Nephron (organoid): ENCODE measurements around the gene USP3.
A peak's percentile ranks its signal among the peaks of the same experiment; 100 is the strongest.

Experiments used
- H3K27ac Mint-ChIP-seq, 3 experiments: 2 replicates each; pipeline ENCODE4 v1.8.0; 2020; ENCODE audit warnings: mixed read lengths in 3 of 3, mild to moderate bottlenecking in 2 of 3, moderate library complexity in 1 of 3
- H3K27me3 Mint-ChIP-seq: 2 replicates; pipeline ENCODE4 v1.8.0; 2021; ENCODE audit warnings: low read depth, mild to moderate bottlenecking, moderate library complexity, mixed read lengths
- H3K36me3 Mint-ChIP-seq: 2 replicates; pipeline ENCODE4 v1.8.0; 2020; ENCODE audit warnings: low read depth, mixed read lengths
- H3K4me1 Mint-ChIP-seq: 2 replicates; pipeline ENCODE4 v1.8.0; 2020; ENCODE audit warnings: mixed read lengths
- H3K4me3 Mint-ChIP-seq, 3 experiments: 2 replicates each; pipeline ENCODE4 v1.8.0; 2020; ENCODE audit warnings: mild to moderate bottlenecking in 3 of 3, mixed read lengths in 3 of 3, moderate library complexity in 2 of 3
- H3K9me3 Mint-ChIP-seq: 2 replicates; pipeline ENCODE4 v1.8.0; 2020; ENCODE audit warnings: mixed read lengths
- TF ChIP-seq, protein P1 (sequence below), 3 experiments: fragments of 200-600 bp; sonication (generic); IDR thresholded peaks; one replicate each; pipeline ENCODE4 v1.5.0; 2021; ENCODE audit warnings: antibody characterized with exemption in 3 of 3; ENCODE audit not compliant: unreplicated experiment in 3 of 3

The USP3 gene

DNA sequence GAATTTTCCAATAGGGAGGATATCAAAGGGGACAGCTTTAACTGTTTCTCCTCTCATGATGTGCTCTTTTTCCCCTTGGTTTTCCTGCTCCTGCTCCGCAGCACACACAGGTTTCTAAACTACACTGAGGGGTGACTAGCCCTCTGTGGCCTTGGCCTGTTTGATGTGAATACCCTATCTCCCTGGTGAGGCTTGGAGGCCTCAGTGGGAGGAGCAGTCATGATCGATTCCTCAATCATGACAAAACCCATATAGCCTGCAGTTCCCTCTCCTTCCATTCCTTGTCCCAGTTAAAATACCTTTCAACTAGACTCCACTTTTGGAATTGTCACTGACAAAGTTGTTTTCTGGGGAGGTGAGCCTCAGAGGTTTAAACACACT lies 24.0 kb upstream of the USP3 start:
- no peak overlapping the region for H3K4me3 Mint-ChIP-seq
- peaks cover 21% of the 10 kb centered on the region for H3K4me1 Mint-ChIP-seq
- H3K27ac Mint-ChIP-seq: peak overlapping the region; percentile 59 to 84 (median 68)
- H3K9me3 Mint-ChIP-seq: peaks cover 3% of the 10 kb centered on the region
- H3K27me3 Mint-ChIP-seq: peaks cover 4% of the 10 kb centered on the region
- TF ChIP-seq, protein P1, sequence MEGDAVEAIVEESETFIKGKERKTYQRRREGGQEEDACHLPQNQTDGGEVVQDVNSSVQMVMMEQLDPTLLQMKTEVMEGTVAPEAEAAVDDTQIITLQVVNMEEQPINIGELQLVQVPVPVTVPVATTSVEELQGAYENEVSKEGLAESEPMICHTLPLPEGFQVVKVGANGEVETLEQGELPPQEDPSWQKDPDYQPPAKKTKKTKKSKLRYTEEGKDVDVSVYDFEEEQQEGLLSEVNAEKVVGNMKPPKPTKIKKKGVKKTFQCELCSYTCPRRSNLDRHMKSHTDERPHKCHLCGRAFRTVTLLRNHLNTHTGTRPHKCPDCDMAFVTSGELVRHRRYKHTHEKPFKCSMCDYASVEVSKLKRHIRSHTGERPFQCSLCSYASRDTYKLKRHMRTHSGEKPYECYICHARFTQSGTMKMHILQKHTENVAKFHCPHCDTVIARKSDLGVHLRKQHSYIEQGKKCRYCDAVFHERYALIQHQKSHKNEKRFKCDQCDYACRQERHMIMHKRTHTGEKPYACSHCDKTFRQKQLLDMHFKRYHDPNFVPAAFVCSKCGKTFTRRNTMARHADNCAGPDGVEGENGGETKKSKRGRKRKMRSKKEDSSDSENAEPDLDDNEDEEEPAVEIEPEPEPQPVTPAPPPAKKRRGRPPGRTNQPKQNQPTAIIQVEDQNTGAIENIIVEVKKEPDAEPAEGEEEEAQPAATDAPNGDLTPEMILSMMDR (IDR thresholded peaks at IDR 0.05; ENCODE audit: unreplicated experiment in 3 of 3): no peak
- H3K36me3 Mint-ChIP-seq: no peaks in the 10 kb centered on the region

DNA sequence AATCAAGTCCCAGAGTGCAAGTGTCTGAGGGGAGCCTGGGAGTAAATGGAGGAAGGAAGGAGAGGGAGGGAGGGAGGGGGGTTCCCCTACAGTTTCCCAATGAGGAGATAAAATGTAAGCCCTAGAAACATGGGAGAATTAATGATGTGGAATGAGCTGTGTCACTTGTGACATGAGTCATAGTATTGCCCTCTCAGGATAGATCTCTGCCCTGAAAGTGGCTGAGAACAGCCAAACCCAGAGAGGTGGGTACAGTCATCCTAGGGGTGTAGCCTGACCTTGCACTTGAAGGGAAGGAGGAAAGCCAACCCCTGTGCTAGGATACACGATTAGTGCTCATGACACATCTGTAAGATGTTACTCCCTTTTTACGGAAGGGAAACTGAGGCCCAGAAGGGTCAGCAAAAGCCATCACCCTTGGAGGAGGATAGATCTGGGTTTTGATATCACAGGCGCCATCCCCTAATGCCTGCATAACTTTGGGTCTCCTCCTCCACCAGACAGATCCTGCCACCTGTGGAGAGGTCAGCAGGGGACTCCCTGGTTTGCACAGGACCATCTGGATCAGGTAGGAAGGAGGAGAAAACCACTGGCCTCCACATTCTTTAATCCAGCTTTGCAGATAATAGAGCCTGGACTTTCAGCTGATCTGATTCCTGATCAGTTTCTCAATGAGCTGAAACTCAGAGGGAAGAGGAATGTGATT lies 23.1 kb upstream of the USP3 start:
- Mint-ChIP-seq H3K4me3 (no peak overlapping the region), H3K4me1 (peaks cover 15% of the 10 kb centered on the region), H3K9me3 (peaks cover 1% of the 10 kb centered on the region), H3K27ac (peak overlapping the region in 1 of 3 experiments; percentile 84), H3K36me3 (no peaks in the 10 kb centered on the region), H3K27me3 (peaks cover 4% of the 10 kb centered on the region)
- TF ChIP-seq, protein P1 (IDR thresholded peaks at IDR 0.05; ENCODE audit: unreplicated experiment in 3 of 3): no peak

DNA sequence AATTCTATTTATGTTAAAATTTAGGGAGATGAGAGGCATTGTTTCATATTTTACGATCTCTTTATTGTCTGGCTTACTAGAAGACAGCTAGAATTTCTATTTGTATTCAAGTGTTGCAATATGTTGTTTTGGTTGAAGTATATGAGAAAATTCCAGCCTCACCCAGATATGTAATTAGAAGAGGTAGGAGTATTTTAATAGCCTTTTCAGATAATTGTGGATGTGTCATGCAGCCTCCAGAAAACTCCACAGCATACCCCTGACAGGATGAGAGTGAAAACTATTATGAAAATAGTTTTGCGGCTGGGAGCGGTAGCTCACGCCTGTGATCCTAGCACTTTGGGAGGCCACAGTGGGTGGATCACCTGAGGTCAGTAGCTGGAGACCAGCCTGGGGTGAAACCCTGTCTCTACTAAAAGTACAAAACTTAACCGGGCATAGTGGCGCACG lies 21.5 kb upstream of the USP3 start:
- Mint-ChIP-seq H3K9me3 (no peaks in the 10 kb centered on the region), H3K4me3 (no peak overlapping the region), H3K4me1 (peaks cover 13% of the 10 kb centered on the region), H3K27ac (peak overlapping the region; percentile 22 to 45 (median 28)), H3K27me3 (peaks cover 7% of the 10 kb centered on the region), H3K36me3 (no peaks in the 10 kb centered on the region)
- TF ChIP-seq, protein P1 (IDR thresholded peaks at IDR 0.05; ENCODE audit: unreplicated experiment in 3 of 3): no peak

DNA sequence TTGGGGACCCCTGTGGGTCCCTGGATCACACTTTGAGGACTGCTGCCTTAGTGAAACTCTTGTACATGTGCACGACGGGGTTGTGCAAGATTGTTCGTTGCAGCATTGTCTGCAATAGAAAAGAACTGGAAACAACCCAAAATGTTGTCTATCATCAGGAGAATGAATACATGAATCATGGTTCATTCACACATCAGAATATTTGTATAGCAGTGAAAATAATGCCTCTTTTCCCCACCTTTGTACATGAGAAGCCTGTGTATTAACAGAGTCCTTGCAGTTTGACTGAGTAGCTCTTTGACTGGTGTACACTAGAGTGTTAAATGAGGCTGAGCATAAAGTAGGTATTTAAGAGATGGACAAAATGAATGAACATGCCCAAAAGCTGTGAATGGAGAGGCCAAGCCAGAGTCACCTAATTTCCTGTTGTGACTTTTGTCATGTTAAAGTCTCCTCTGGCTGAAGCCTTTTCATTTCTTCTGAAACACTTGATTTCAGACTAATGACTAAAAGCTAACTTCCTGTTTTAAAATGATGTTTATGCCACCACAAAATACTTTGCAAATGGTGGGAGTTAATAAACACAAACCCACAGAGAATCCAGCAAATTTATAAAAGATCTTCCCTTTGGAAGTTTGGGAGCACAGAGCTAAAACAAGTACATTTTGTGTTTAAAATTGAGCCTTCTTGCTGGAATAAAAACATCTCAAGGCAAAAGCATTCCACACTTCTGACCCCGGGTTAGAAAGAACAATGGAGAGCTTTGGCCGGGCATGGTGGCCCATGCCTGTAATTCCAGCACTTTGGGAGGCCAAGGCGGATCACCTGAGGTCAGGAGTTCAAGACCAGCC lies 20.6 kb upstream of the USP3 start:
- Mint-ChIP-seq H3K36me3 (no peaks in the 10 kb centered on the region), H3K27ac (peak overlapping the region in 2 of 3 experiments; percentile 5 to 14), H3K27me3 (peaks cover 3% of the 10 kb centered on the region), H3K4me1 (peaks cover 13% of the 10 kb centered on the region), H3K9me3 (no peaks in the 10 kb centered on the region), H3K4me3 (no peak overlapping the region)
- TF ChIP-seq, protein P1 (IDR thresholded peaks at IDR 0.05; ENCODE audit: unreplicated experiment in 3 of 3): no peak

DNA sequence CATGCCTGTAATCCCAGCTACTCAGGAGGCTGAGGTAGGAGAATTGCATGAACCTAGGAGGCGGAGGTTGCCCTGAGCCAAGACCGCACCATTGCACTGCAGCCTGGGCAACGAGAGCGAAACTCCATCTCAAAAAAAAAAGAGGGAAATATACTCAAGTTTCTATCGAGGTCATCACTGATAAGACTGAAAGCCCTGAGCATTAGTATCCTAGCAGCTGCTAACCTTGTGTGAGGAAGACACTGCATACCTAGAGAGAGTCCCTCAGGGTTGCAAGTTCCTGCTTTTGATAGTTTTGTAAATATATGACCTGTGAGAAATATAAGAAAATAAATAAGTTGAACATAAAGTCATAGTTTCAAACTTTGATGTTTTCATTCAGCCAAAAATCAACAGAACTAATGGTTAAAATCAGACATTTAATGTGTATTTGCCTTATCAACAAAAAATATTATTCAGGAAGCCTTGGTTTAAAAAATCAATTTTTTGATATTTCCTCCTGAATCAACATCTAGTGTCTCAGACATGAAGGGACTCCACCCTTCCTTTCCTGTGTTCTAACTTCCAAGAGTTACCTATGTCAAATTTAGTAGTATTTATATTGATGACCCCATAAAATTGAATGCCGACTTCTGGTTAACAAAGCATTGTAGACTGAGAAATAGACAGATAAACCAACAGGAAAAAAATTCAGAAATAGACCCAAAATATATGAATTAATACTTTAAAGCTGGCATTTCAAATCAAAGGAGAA lies 19.8 kb upstream of the USP3 start:
- Mint-ChIP-seq H3K4me1 (peaks cover 8% of the 10 kb centered on the region), H3K9me3 (no peaks in the 10 kb centered on the region), H3K4me3 (no peak overlapping the region), H3K27me3 (peaks cover 3% of the 10 kb centered on the region), H3K27ac (no peak overlapping the region), H3K36me3 (no peaks in the 10 kb centered on the region)
- TF ChIP-seq, protein P1 (IDR thresholded peaks at IDR 0.05; ENCODE audit: unreplicated experiment in 3 of 3): no peak
